GM23338 (cell line): ENCODE measurements around the gene VEPH1. TPM values are rescaled to one million over a fixed set of nuclear protein-coding genes. Genes with fewer than 3 reads are reported as not detected.
A peak's percentile ranks its signal among the peaks of the same experiment; 100 is the strongest.

ENCODE experiments used
- ATAC-seq: fragments of 200-7000 bp; cut with Tn5 transposase; 3 replicates; pipeline ENCODE4 v1.9.1; 2020
- DNase-seq: peaks from one replicate; pipeline ENCODE4 v3.0.0-alpha.2; 2015; ENCODE audit warnings: low spot score
- H2AFZ ChIP-seq: fragments of 200-600 bp; sonication (generic); 2 replicates; pipeline ENCODE4 v1.8.0; 2016; ENCODE audit warnings: antibody characterized with exemption, mild to moderate bottlenecking, moderate library complexity
- H3F3A ChIP-seq: fragments of 200-600 bp; sonication (generic); replicated peaks from 2 replicates; pipeline ENCODE4 v1.8.0; 2017; ENCODE audit warnings: antibody characterized with exemption, mixed run types, low read depth
- H3K27ac ChIP-seq: fragments of 200-600 bp; sonication (generic); 2 replicates; pipeline ENCODE4 v1.6.1; 2016; ENCODE audit warnings: low read depth
- H3K27me3 ChIP-seq: fragments of 200-600 bp; sonication (generic); 2 replicates; pipeline ENCODE4 v1.8.0; 2016; ENCODE audit warnings: mild to moderate bottlenecking, mixed run types, moderate library complexity; ENCODE audit not compliant: insufficient read depth
- H3K36me3 ChIP-seq: fragments of 200-600 bp; sonication (generic); 2 replicates; pipeline ENCODE4 v1.8.0; 2016; ENCODE audit warnings: mild to moderate bottlenecking; ENCODE audit not compliant: insufficient read depth
- H3K4me1 ChIP-seq: fragments of 200-600 bp; sonication (generic); 2 replicates; pipeline ENCODE4 v1.8.0; 2016; ENCODE audit warnings: mild to moderate bottlenecking, moderate library complexity; ENCODE audit not compliant: insufficient read depth
- H3K4me2 ChIP-seq: fragments of 200-600 bp; sonication (generic); 2 replicates; pipeline ENCODE4 v1.7.1; 2017; ENCODE audit warnings: mixed run types
- H3K4me3 ChIP-seq: fragments of 200-600 bp; sonication (generic); 2 replicates; pipeline ENCODE4 v1.6.1; 2016; ENCODE audit warnings: mixed run types
- H3K79me2 ChIP-seq: fragments of 200-600 bp; sonication (generic); replicated peaks from 2 replicates; pipeline ENCODE4 v1.8.0; 2017; ENCODE audit warnings: mild to moderate bottlenecking; ENCODE audit not compliant: insufficient read depth
- H3K9me2 ChIP-seq: fragments of 200-600 bp; sonication (generic); 2 replicates; pipeline ENCODE4 v1.8.0; 2017; ENCODE audit not compliant: insufficient read depth
- H4K20me1 ChIP-seq: fragments of 200-600 bp; sonication (generic); replicated peaks from 2 replicates; pipeline ENCODE4 v1.8.0; 2017; ENCODE audit warnings: mild to moderate bottlenecking; ENCODE audit not compliant: insufficient read depth
- H3K27ac Mint-ChIP-seq: 2 replicates; pipeline ENCODE4 v1.8.0; 2020; ENCODE audit warnings: inconsistent platforms, mild to moderate bottlenecking, moderate library complexity, mixed read lengths
- H3K27me3 Mint-ChIP-seq: 3 replicates; pipeline ENCODE4 v1.8.0; 2022; ENCODE audit warnings: low read depth, mild to moderate bottlenecking, moderate library complexity, mixed read lengths, inconsistent platforms; ENCODE audit not compliant: insufficient read depth, poor library complexity
- H3K36me3 Mint-ChIP-seq: 3 replicates; pipeline ENCODE4 v1.8.0; 2021; ENCODE audit warnings: low read depth, mild to moderate bottlenecking, inconsistent platforms, moderate library complexity, mixed read lengths
- H3K4me1 Mint-ChIP-seq: 3 replicates; pipeline ENCODE4 v1.8.0; 2020; ENCODE audit warnings: mild to moderate bottlenecking, inconsistent platforms, mixed read lengths
- H3K4me3 Mint-ChIP-seq: 3 replicates; pipeline ENCODE4 v1.8.0; 2021; ENCODE audit warnings: moderate library complexity, mild to moderate bottlenecking, inconsistent platforms, mixed read lengths
- H3K9me3 Mint-ChIP-seq: 3 replicates; pipeline ENCODE4 v1.8.0; 2020; ENCODE audit warnings: moderate library complexity, mild to moderate bottlenecking, inconsistent platforms, mixed read lengths
- CREB1 ChIP-seq: fragments of 250-450 bp; sonication (Bioruptor Pico); IDR thresholded peaks from 2 replicates; pipeline ENCODE4 v1.5.0; 2020; ENCODE audit warnings: low read depth, mild to moderate bottlenecking, moderate library complexity
- CTCF ChIP-seq, 2 experiments: fragments of 200-600 bp in 1 of 2; sonication (generic) in 1 of 2; conservative IDR thresholded peaks; 2 replicates each; pipeline versions ENCODE4 v1.5.1 to v1.6.1; 2016 to 2017; ENCODE audit warnings: antibody characterized with exemption in 2 of 2, low read depth in 2 of 2, mild to moderate bottlenecking in 2 of 2, moderate library complexity in 1 of 2
- EZH2 ChIP-seq: fragments of 200-600 bp; sonication (generic); IDR thresholded peaks from one replicate; pipeline ENCODE4 v1.8.0; 2017; ENCODE audit warnings: antibody characterized with exemption, mild to moderate bottlenecking, low read depth; ENCODE audit not compliant: unreplicated experiment
- EZH2phosphoT487 ChIP-seq: fragments of 200-600 bp; sonication (generic); IDR thresholded peaks from one replicate; pipeline ENCODE4 v1.8.1; 2018; ENCODE audit warnings: antibody characterized with exemption; ENCODE audit not compliant: unreplicated experiment
- JUNB ChIP-seq: IDR thresholded peaks from one replicate; pipeline ENCODE4 v1.6.1; 2016; ENCODE audit warnings: antibody characterized with exemption; ENCODE audit not compliant: unreplicated experiment
- NANOG ChIP-seq: IDR thresholded peaks from 2 replicates; pipeline ENCODE4 v1.6.1; 2016; ENCODE audit warnings: antibody characterized with exemption, borderline replicate concordance
- POLR2AphosphoS5 ChIP-seq: IDR thresholded peaks from 2 replicates; pipeline ENCODE4 v1.6.1; 2016; ENCODE audit warnings: antibody characterized with exemption, low read depth
- STAT1 ChIP-seq: IDR thresholded peaks from one replicate; pipeline ENCODE4 v1.6.1; 2016; ENCODE audit warnings: antibody characterized with exemption; ENCODE audit not compliant: unreplicated experiment
- ZNF114 ChIP-seq: fragments of 250-450 bp; sonication (Bioruptor Pico); IDR thresholded peaks from 2 replicates; pipeline ENCODE4 v1.5.0; 2020; ENCODE audit warnings: mild to moderate bottlenecking, moderate library complexity
- ZNF331 ChIP-seq: fragments of 250-450 bp; sonication (Bioruptor Pico); IDR thresholded peaks from 2 replicates; pipeline ENCODE4 v1.5.0; 2020; ENCODE audit warnings: low read depth, mild to moderate bottlenecking, moderate library complexity
- ZNF462 ChIP-seq: fragments of 250-450 bp; sonication (Bioruptor Pico); IDR thresholded peaks from 2 replicates; pipeline ENCODE4 v1.5.0; 2020; ENCODE audit warnings: mild to moderate bottlenecking, moderate library complexity
- polyA plus RNA-seq: library from polyadenylated mRNA; unstranded; fragments of >200 nt; fragmentation: Nextera tagmentation; extraction: Ambion mirVana; gene quantifications from 2 replicates; pipeline ENCODE4 v1.2.1, GENCODE V29; 2016
- total RNA-seq: library from RNA; depleted of rRNA; stranded (reverse); fragments of >200 nt; shearing (Covaris generic); gene quantifications from 2 replicates; pipeline ENCODE4 v1.2.3, GENCODE V29; 2014

The VEPH1 gene
- total and polyA plus RNA-seq, 2 experiments from 2014 or later = 15.4 to 33.8 TPM

- TF ChIP-seq EZH2phosphoT487 (no peak), ZNF462 (CRISPR knock-in tag) (no peak), JUNB (no peak), STAT1 (no peak), CREB1 (CRISPR knock-in tag) (no peak)
Observed at GRCh38 chr3:157248590-157249422, 254.4 kb downstream of the VEPH1 start (continued).

DNA sequence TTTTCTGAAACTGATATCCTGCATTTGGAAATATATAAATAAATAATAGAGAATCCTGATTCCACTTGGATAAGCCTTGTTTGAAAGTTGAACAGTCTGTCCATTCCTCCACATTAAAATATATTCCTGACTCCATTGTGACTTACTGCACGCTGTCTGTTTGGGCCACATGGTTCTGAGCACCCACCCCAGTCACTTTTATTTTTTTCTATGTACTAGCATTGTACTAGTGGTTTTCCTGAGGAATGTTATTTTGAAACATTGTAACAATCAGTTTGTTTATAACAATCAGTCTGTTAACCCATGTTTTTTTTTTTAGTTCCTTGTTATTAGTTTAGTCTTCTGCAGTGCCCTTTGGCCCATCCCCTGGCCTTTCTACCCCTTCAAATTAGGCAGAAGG, 255.8 kb downstream of the VEPH1 start:
- H3K27ac ChIP-seq = no peak overlapping the region
- no peaks in the 10 kb centered on the region for H3K79me2 ChIP-seq
- H3K4me1 ChIP-seq = peaks cover 21% of the 10 kb centered on the region
- H3K27me3 ChIP-seq = no peaks in the 10 kb centered on the region
- H3K36me3 ChIP-seq = no peaks in the 10 kb centered on the region
- H3K4me3 ChIP-seq = no peak overlapping the region
- Mint-ChIP-seq H3K9me3 (no peaks in the 10 kb centered on the region), H3K4me3 (no peak overlapping the region), H3K4me1 (peaks cover 17% of the 10 kb centered on the region), H3K27me3 (peaks cover 2% of the 10 kb centered on the region), H3K36me3 (no peaks in the 10 kb centered on the region), H3K27ac (peak overlapping the region; percentile 65; the same call in 1 of the 2 replicates)
- no peaks in the 10 kb centered on the region for H3F3A ChIP-seq
- peaks cover 6% of the 10 kb centered on the region; the same call in 1 of the 2 replicates for H3K9me2 ChIP-seq
- H2AFZ ChIP-seq = no peak overlapping the region
- TF ChIP-seq NANOG (no peak), ZNF331 (no peak), CTCF (conservative IDR thresholded peaks at IDR 0.05; ENCODE audit: low read depth in 2 of 2) (no peak), STAT1 (no peak), POLR2AphosphoS5 (no peak), ZNF114 (no peak), EZH2phosphoT487 (no peak), EZH2 (no peak)
- no peak for ATAC-seq
- H3K4me2 ChIP-seq = no peak overlapping the region
- no peaks in the 10 kb centered on the region for H4K20me1 ChIP-seq
- no peak for DNase-seq
